Stimulated activated naive CD8-positive, alpha-beta T cell treated with anti-CD3 and anti-CD28 coated beads, Interleukin-15, amount 100 ng/mL, for 72 hours (primary cell): ENCODE data around the gene GLB1L2.
"Not testable (repeated sequence)": the region's sequence is repeated elsewhere in the genome, so short reads cannot be mapped to it uniquely, and the experiment has no call there.

ENCODE experiments used
- ATAC-seq: fragments of 150-1000 bp; cut with Tn5 transposase; 2 replicates; pipeline ENCODE4 v1.10.0; 2021; ENCODE audit warnings: mild to moderate bottlenecking, moderate library complexity
- DNase-seq, 2 donors: peaks; one replicate each; pipeline ENCODE4 v3.0.0; 2021 to 2022
- H3K27ac Mint-ChIP-seq, 2 donors: one replicate each; pipeline ENCODE4 v1.8.0; 2022; ENCODE audit warnings: mild to moderate bottlenecking in 2 of 2, mixed read lengths in 2 of 2, moderate library complexity in 2 of 2
- H3K27me3 Mint-ChIP-seq: one replicate; pipeline ENCODE4 v1.8.0; 2022; ENCODE audit warnings: mixed read lengths
- H3K4me1 Mint-ChIP-seq: one replicate; pipeline ENCODE4 v1.8.0; 2022; ENCODE audit warnings: mild to moderate bottlenecking, mixed read lengths
- H3K4me3 Mint-ChIP-seq, 2 donors: one replicate each; pipeline ENCODE4 v1.8.0; 2022; ENCODE audit warnings: mild to moderate bottlenecking in 2 of 2, mixed read lengths in 2 of 2, moderate library complexity in 1 of 2
- H3K9me3 Mint-ChIP-seq, 2 donors: one replicate each; pipeline ENCODE4 v1.8.0; 2022; ENCODE audit warnings: mixed read lengths in 2 of 2

GLB1L2 gene

DNA sequence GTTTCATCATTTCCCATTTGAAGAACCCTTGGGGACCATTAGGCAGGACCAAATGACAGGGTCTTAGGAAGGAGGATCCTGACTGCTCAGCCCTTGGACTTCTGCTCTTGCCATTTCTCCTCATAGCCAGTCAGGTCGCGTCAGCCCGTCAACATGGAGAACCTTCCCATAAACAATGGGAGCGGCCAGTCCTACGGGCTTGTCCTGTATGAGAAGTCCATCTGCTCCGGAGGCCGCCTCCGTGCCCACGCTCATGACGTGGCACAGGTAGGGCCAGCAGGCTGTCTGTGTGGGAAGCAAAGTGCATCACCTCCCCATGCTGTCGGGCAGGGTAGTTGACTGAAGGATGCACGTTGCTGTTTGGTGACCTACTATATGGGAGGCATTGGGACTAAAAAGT lies 19.6 kb upstream of the GLB1L2 start:
- H3K9me3 Mint-ChIP-seq: peaks cover 6 to 7% of the 10 kb centered on the region in 2 donors
- no peak overlapping the region for H3K4me3 Mint-ChIP-seq
- H3K27ac Mint-ChIP-seq: peak overlapping the region in 1 of 2 donors; percentile 1
- DNase-seq (no peak), ATAC-seq (no peak)
- H3K27me3 Mint-ChIP-seq: no peaks in the 10 kb centered on the region
- no peaks in the 10 kb centered on the region for H3K4me1 Mint-ChIP-seq

DNA sequence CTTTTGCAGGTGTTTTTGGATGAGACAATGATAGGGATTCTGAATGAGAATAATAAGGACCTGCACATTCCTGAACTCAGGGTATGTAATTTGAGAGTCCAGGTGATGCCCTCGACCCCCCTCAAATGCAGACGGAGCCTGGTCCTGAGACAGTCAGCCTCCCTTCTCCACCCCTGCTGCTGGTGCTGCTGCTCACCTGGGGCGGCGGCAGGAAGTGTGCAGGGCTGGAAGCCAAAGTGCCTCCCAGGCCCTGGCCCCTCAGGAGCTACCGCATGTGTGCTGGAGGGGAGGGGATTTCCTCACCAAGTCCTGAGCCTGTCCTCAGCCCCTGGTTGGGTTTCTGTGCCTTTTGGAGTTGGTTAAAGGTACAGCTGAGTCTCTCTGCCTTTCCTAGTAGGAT lies 19.0 kb upstream of the GLB1L2 start:
- ATAC-seq (no peak), DNase-seq (no peak)
- Mint-ChIP-seq H3K9me3 (peaks cover 9 to 13% of the 10 kb centered on the region in 2 donors), H3K27me3 (no peaks in the 10 kb centered on the region), H3K4me3 (no peak overlapping the region), H3K27ac (peak overlapping the region in 1 of 2 donors; percentile 1), H3K4me1 (no peaks in the 10 kb centered on the region)

DNA sequence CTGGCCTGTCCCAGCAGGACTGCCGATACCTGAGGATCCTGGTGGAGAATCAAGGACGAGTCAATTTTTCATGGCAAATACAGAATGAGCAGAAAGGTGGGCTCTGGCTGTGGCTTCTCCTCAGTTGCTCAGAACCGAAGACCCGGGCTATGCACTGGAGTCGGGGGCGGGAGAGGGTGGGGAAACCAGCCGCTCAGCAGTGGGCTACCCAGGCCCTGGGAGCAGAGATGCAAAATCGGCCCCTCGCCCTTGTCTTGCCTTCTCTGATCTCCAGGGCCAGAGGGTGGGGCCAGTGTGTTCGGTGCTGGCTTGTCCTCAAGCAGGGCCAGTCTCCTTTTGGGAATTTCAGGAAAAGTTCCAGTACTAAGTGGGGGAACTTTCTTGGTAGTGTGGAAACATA lies 18.4 kb upstream of the GLB1L2 start:
- DNase-seq (no peak), ATAC-seq (no peak)
- H3K4me1 Mint-ChIP-seq: no peaks in the 10 kb centered on the region
- H3K9me3 Mint-ChIP-seq: peaks cover 7 to 18% of the 10 kb centered on the region in 2 donors
- H3K4me3 Mint-ChIP-seq: no peak overlapping the region
- H3K27me3 Mint-ChIP-seq: no peaks in the 10 kb centered on the region
- H3K27ac Mint-ChIP-seq: no peak overlapping the region

DNA sequence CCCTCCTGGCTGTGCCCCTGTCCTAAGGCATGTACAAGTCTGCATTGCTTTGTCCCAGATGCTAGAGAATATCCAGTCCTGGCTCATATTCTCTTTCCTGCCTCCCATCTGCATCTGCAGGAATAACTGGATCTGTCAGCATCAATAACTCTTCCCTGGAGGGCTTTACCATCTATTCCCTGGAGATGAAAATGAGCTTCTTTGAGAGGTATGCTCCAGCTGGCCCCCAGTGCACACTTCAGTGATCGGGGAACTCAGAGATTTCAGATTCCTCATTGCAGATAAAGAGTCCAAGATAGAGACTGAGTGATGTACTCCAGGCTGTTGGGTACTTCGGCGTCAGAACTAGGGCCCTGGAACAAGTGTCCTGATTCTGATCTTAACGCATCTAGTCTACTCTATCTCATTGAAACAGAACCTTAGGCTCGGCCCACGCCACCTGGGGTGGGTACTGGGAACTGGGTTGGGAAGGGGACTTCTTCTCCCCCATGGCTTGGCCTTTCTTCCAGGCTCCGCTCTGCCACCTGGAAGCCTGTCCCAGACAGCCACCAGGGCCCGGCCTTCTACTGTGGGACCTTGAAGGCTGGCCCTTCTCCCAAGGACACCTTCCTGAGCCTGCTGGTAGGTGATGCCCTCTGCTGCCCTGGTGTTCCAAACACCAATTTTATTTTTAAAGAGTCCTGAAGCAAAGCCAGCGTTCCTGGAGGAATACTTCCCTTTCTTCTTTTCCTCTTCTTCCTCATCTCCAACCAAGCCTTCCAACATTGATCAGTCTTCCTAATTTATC lies 17.8 kb upstream of the GLB1L2 start:
- DNase-seq (no peak), ATAC-seq (no peak)
- H3K4me1 Mint-ChIP-seq: no peaks in the 10 kb centered on the region
- no peaks in the 10 kb centered on the region for H3K27me3 Mint-ChIP-seq
- no peak overlapping the region for H3K27ac Mint-ChIP-seq
- no peak overlapping the region for H3K4me3 Mint-ChIP-seq
- peaks cover 7 to 22% of the 10 kb centered on the region in 2 donors for H3K9me3 Mint-ChIP-seq

DNA sequence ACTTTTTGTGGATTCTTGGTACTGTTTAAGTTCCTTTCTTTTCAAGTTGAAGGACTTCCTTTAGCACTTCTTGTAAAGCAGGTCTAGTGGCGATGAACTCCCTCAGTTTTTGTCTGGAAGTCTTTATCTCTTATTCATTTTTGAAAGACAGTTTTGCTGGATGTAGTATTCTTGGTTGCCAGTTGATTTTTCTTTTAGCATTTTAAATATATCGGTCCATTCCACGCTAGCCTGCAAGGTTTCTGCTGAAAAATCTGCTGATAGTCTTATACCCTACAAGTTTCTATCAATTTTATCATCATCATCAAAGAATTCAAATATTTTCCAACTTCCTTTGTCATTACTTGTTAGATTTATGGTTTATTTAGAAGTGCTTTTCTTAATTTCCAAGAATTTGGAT lies 14.7 kb upstream of the GLB1L2 start:
- Mint-ChIP-seq H3K4me3 (no peak overlapping the region), H3K4me1 (no peaks in the 10 kb centered on the region), H3K9me3 (peaks cover 16 to 35% of the 10 kb centered on the region in 2 donors), H3K27me3 (no peaks in the 10 kb centered on the region), H3K27ac (no peak overlapping the region)
- no peak for DNase-seq
- no peak for ATAC-seq

DNA sequence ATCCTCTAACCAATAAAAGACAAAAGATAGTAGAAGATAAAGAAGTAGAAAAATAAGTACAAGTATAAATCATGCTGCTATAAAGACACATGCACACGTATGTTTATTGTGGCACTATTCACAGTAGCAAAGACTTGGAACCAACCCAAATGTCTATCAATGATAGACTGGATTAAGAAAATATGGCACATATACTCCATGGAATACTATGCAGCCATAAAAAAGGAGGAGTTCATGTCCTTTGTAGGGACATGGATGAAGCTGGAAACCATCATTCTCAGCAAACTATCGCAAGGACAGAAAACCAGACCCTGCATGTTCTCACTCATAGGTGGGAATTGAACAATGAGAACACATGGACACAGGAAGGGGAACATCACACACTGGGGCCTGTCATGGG lies 10.4 kb upstream of the GLB1L2 start:
- ATAC-seq, H3K27me3 Mint-ChIP-seq, H3K4me3 Mint-ChIP-seq, DNase-seq, H3K27ac Mint-ChIP-seq, H3K4me1 Mint-ChIP-seq: not testable (repeated sequence)
- H3K9me3 Mint-ChIP-seq: peaks cover 16 to 35% of the 10 kb centered on the region in 2 donors

DNA sequence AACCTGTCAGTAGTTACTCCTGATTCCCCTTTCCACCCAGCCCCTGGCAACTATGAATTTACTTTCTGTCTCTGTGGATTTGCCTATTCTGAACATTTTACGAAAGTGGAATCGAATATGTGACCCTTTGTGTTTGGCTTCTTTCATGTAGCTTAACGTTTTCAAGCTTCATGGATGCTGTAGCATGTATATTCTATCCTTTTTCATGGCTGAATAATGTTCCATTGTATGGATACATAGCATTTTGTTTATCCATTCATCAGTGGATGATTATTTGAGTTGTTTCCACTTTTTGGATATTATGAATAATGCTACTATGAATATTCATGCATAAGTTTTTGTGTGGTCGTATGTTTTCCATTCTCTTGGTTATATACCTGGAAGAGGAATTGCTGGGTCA lies 9.2 kb upstream of the GLB1L2 start:
- no peak for ATAC-seq
- Mint-ChIP-seq H3K4me3 (no peak overlapping the region), H3K27me3 (peaks cover 8% of the 10 kb centered on the region)

DNA sequence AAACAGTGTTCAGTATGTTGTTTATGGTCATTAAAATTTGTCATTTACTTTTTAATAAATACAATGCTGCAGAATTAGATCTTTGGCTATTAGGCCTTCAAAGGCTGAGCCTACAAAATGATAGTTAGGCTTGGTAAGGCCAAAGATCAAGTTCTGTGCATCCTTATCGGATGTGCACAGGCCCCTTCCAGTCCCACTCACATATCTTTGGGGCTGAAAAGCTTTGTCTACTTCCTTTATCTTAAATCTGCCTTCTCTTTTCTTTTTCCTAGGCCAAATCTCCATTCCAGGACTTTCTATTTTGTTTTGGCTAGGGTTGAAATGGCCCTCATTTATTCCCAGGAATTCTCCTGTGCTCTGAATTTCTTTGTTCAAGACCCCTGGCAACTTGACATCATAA lies 3.4 kb upstream of the GLB1L2 start:
- DNase-seq (no peak), ATAC-seq (no peak)
- Mint-ChIP-seq H3K9me3 (no peaks in the 10 kb centered on the region), H3K4me1 (peaks cover 23% of the 10 kb centered on the region), H3K27ac (peak overlapping the region in 1 of 2 donors; percentile 36), H3K4me3 (no peak overlapping the region), H3K27me3 (peaks cover 41% of the 10 kb centered on the region)

More for the DNA sequence above, 9.2 kb upstream of the GLB1L2 start:
- Mint-ChIP-seq H3K4me1 (no peaks in the 10 kb centered on the region), H3K27ac (no peak overlapping the region), H3K9me3 (peaks cover 14 to 25% of the 10 kb centered on the region in 2 donors)
- no peak for DNase-seq

DNA sequence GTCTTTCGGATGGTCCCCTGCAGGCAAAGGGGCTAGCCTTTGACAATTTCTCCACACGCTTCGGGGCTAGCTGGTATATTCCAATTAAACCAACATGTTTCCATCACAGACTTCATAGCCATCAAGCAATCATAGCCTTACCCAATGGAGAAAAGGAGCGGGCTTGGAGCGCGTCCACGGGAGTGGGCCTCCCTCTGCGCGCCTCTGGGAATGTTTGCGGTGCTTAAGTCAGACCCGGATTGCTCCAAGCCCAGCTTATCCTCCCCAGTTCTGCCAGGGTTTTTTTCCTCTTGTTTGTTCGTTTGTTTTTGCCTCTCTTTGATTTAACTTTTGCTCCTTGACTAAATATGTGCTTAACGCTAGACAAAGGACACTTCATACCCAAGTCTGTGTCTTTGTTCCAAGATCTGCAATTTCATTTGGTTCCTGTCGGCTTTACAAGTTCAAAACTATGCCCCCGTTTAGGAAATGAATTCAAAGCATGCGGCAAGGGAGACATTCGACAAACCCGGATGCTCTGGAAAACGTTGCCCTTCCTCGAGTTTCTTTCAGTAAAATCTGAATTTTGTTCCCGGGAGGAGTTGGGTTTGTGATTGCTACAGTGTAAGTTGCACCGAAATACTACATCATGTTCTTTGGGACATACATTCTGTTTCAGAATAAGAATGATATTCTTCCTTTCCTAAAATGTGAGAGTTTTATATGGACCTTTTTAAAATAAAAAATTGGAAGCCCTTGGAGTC lies 1.0 kb upstream of the GLB1L2 start:
- DNase-seq (no peak), ATAC-seq (no peak)
- Mint-ChIP-seq H3K9me3 (no peaks in the 10 kb centered on the region), H3K27me3 (peaks cover 43% of the 10 kb centered on the region), H3K4me3 (peak overlapping the region; percentile 85 to 86), H3K27ac (no peak overlapping the region), H3K4me1 (peaks cover 24% of the 10 kb centered on the region)

DNA sequence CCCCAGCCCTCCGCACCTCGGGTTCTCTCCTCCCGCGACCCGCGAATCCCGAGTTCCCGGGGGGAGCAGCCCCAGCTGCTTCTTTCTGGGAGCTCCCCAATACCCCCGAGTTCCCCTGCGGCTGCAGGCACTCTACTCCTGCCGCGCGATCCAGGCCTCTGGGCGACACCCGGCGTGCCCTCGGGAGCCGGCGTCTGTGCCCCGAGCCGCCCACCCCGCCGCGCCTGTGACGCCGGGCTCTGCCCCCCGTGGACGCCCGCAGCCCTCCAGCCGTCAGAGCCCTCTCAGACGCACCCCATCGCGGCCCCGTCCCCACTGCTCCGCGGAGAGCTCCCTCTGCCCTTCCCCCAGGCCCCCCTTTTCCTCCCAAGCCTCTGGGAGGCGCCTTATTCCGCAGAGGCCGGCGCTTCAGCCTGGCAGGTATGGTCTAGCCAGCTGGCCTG lies 422 bp downstream of the GLB1L2 start:
- peak; percentile 70 for ATAC-seq
- Mint-ChIP-seq H3K27ac (peak overlapping the region in 1 of 2 donors; percentile 67), H3K27me3 (peaks cover 39% of the 10 kb centered on the region)

DNA sequence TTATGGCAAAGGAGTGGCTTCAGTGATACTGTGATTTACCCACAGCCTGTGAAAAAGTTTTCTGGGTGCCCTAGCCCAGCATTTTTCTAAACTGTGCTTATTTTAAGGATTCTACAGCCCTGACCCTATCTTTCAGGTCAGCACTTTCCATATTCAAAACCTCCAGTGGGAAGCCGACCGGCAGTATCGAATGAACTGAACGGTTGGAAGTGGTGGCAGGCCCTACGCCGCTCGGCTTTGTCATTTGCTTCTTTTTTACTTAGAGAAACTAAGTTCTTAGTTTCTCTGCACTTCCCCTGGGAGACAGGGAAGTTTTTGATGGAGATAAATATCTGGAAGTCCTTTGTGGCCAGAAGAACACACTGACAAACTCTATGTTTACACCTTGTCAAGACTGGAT lies 994 bp downstream of the GLB1L2 start:
- Mint-ChIP-seq H3K4me3 (peak overlapping the region; percentile 75 to 85), H3K27me3 (peaks cover 33% of the 10 kb centered on the region), H3K9me3 (no peaks in the 10 kb centered on the region), H3K4me1 (peaks cover 24% of the 10 kb centered on the region), H3K27ac (no peak overlapping the region)
- DNase-seq (no peak), ATAC-seq (no peak)

More for the DNA sequence above, 422 bp downstream of the GLB1L2 start:
- no peaks in the 10 kb centered on the region for H3K9me3 Mint-ChIP-seq
- peak overlapping the region; percentile 75 to 85 for H3K4me3 Mint-ChIP-seq
- no peak for DNase-seq
- H3K4me1 Mint-ChIP-seq: peaks cover 24% of the 10 kb centered on the region

DNA sequence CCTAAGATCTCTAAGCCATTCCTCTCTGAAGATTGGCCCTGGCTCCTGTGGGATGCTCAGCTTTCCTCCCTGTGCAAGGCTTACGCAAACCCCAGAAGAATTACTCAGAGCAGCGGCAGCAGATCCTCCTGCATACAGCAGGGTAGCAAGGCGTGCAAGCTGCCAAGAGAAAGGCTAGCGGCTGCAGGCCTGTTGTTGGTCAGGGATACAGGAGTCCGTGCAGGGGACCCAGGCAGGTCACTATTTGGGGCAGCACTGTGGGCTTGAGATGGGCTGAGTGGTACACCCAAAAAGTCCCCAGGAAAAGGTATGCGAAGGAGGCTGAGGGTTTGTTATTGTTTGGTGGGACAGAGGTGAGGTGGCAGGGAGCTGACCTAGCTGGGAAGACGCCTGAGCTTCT lies 1.5 kb downstream of the GLB1L2 start:
- DNase-seq: no peak
- Mint-ChIP-seq H3K4me3 (peak overlapping the region; percentile 17 to 34), H3K27ac (no peak overlapping the region), H3K4me1 (peaks cover 24% of the 10 kb centered on the region), H3K9me3 (no peaks in the 10 kb centered on the region), H3K27me3 (peaks cover 31% of the 10 kb centered on the region)
- ATAC-seq: no peak

DNA sequence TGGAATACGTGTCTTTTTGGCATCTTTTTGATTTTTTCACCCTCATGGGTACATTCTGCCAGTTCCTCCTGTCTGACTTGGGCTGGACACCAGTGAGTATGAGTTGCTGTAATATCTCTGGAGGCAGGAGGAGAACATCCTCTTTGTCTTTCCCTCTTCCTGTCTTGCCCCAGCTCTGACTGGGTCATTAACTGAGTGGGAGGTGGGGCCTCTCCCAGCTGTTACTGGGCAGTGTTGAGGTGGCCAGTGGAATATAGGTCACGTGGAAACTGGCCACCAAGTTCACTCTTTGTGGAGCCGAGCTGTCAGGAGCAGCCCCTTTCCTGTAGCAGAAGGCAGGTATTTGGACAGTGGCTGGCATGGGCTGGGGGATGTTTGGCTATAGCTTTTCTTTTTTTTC lies 2.2 kb downstream of the GLB1L2 start:
- no peaks in the 10 kb centered on the region for H3K9me3 Mint-ChIP-seq
- H3K27me3 Mint-ChIP-seq: peaks cover 31% of the 10 kb centered on the region
- no peak overlapping the region for H3K27ac Mint-ChIP-seq
- no peak overlapping the region for H3K4me3 Mint-ChIP-seq
- peaks cover 24% of the 10 kb centered on the region for H3K4me1 Mint-ChIP-seq
- no peak for DNase-seq
- no peak for ATAC-seq

DNA sequence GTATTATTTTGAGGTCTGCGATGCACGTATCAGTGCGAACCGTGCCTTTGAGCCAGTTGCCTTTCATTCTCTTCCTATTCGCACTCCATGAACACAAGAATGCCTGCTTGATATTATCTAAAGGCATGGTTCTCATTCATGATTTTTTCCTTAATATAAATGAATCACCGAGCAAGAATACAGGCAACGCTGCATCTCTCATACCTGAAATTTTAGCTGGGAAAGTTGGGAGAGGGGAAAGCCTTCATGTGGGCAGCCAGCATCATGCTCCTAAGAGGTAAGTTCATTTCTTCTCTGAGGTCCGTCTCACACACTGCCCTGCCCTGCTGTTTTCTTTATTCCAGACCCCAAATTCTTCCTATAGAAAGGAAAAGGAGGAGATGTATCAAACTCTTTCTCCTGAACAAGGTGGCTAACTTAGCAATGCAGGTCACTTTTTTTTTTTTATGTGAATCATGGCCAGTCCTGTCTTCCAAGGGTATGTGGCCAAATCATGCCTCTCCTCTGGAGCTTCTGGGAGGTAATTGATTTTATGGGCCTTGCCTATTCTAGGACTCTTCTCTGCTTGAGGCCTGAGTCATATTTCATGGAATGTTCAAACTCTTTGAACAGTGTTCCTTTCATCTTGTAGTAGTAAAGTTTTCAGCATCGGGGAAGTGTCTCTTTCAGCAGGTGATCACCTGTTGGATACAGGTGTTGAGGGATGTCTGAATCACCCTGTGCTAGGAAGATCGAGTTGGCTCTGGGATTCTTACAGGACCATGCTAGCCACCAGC lies 3.2 kb downstream of the GLB1L2 start:
- Mint-ChIP-seq H3K4me1 (peaks cover 24% of the 10 kb centered on the region), H3K27me3 (peaks cover 31% of the 10 kb centered on the region), H3K9me3 (no peaks in the 10 kb centered on the region), H3K4me3 (no peak overlapping the region), H3K27ac (peak overlapping the region in 1 of 2 donors; percentile 83)
- no peak for DNase-seq
- no peak for ATAC-seq

DNA sequence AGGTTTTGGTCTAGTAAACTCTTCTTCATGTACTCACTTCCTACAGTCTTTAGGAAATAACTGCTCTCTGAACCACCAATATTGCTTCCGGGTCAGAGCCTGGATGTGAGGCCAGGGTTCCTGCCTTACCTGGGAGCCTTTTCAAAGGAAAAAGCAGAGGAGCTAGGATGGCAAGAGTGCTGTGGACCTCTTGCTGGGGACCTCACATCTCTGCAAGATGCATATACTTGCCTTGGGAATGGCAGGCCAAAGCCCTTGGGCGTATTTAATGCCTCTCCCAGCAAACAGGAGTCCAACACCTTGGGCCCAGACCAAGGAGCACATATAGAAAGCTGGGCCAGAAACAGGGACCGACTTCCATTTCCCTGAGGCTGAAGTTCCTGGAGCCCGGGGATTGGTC lies 5.3 kb downstream of the GLB1L2 start:
- H3K27ac Mint-ChIP-seq: no peak overlapping the region
- H3K27me3 Mint-ChIP-seq: peaks cover 13% of the 10 kb centered on the region
- H3K4me1 Mint-ChIP-seq: peaks cover 15% of the 10 kb centered on the region
- DNase-seq (no peak), ATAC-seq (no peak)
- no peaks in the 10 kb centered on the region for H3K9me3 Mint-ChIP-seq
- H3K4me3 Mint-ChIP-seq: no peak overlapping the region
